ENCODE measurements around the gene LAMTOR3. TPM values are rescaled to one million over a fixed set of nuclear protein-coding genes. Genes with fewer than 3 reads are reported as not detected.

The LAMTOR3 gene
- total RNA-seq, 2 donors from 2014 or later: 51.6 to 78.7 TPM

GRCh38 chr4:99893839-99894160 is 427 bp downstream of the LAMTOR3 start:
- H3K4me1 ChIP-seq (replicated peaks): no peaks in the 10 kb centered on the region
- no peaks in the 10 kb centered on the region for H3K36me3 ChIP-seq
- no peak for TF ChIP-seq POLR2AphosphoS5 (IDR thresholded peaks at IDR 0.05)
- TF ChIP-seq, protein P1, sequence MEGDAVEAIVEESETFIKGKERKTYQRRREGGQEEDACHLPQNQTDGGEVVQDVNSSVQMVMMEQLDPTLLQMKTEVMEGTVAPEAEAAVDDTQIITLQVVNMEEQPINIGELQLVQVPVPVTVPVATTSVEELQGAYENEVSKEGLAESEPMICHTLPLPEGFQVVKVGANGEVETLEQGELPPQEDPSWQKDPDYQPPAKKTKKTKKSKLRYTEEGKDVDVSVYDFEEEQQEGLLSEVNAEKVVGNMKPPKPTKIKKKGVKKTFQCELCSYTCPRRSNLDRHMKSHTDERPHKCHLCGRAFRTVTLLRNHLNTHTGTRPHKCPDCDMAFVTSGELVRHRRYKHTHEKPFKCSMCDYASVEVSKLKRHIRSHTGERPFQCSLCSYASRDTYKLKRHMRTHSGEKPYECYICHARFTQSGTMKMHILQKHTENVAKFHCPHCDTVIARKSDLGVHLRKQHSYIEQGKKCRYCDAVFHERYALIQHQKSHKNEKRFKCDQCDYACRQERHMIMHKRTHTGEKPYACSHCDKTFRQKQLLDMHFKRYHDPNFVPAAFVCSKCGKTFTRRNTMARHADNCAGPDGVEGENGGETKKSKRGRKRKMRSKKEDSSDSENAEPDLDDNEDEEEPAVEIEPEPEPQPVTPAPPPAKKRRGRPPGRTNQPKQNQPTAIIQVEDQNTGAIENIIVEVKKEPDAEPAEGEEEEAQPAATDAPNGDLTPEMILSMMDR (IDR thresholded peaks at IDR 0.05): no peak
- H3K4me3 ChIP-seq: peak overlapping the region; percentile 71 to 78
- WGBS: 2% methylated on average over 12 of the region's 12 CpGs
- peak overlapping the region; percentile 84 to 85 for H3K27ac ChIP-seq
- H3K9me3 ChIP-seq: no peaks in the 10 kb centered on the region
- peak; percentile 4 for DNase-seq (ENCODE audit: low spot score)
- no peaks in the 10 kb centered on the region for H3K27me3 ChIP-seq (replicated peaks; ENCODE audit: insufficient read depth)
- intact Hi-C loops (cut with DNase I): loop anchor here (2.0 kb wide), 1 partner anchor 55 kb away; no protein-coding TSS in a partner anchor

- Histone ChIP-seq H3K4me3 (peak overlapping the region in 1 of 2 donors; percentile 78), H3K9me3 (no peaks in the 10 kb centered on the region), H3K4me1 (replicated peaks) (no peaks in the 10 kb centered on the region), H3K36me3 (no peaks in the 10 kb centered on the region), H3K27ac (no peak overlapping the region), H3K27me3 (replicated peaks; ENCODE audit: insufficient read depth) (no peaks in the 10 kb centered on the region)
- intact Hi-C loops (cut with DNase I): no loop called here
- no peak for TF ChIP-seq POLR2AphosphoS5 (IDR thresholded peaks at IDR 0.05)
- TF ChIP-seq, protein P1 (IDR thresholded peaks at IDR 0.05): no peak
- no peak for TF ChIP-seq POLR2A (IDR thresholded peaks at IDR 0.05)
- no peak for DNase-seq (ENCODE audit: low spot score)
- 95% methylated on average over 8 of the region's 8 CpGs for WGBS
Observed at GRCh38 chr4:99893029-99893428, 1.2 kb downstream of the LAMTOR3 start.

DNA sequence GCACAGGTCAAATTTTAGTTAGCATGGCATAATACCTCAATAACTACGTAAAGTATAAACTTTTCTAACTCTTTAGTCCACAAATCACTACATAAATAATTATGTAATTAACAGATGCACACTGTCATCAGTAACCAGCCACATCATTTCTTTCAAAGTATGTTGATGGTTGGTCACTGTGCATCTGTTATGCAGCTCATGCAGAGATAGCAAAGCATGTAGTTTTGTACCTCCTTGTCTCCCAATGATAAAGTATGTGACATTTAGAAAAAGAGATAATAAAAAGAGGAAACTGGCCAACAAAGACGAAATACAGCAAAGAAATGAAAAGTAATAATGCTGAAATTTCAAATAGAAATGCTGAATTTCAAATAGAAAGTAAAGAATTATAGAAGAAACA is 2.9 kb downstream of the LAMTOR3 start:
- H3K36me3 ChIP-seq: no peaks in the 10 kb centered on the region
- intact Hi-C loops (cut with DNase I): no loop called here

DNA sequence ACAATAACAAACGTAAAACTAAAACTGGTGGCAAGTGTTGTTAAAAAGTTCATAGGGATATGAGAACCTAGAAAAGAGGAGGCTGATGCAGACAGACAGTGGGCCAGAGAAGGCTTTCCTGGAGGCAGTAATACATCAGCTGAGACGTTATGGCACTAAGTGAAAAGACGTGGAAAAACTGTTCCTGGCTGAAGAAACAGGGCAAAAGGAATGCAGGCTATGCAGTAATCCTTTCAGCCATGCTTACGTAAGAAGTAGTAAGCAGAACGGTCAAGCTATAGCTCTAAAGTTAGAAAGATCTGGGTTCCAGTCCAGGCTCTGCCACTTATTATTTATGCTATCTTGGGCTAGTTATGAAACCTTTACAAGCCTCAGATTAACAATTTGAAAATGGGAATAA is 6.4 kb downstream of the LAMTOR3 start:
- no peaks in the 10 kb centered on the region for H3K9me3 ChIP-seq
- H3K27me3 ChIP-seq (replicated peaks; ENCODE audit: insufficient read depth): no peaks in the 10 kb centered on the region
- no peaks in the 10 kb centered on the region for H3K36me3 ChIP-seq
- H3K4me1 ChIP-seq (replicated peaks): no peaks in the 10 kb centered on the region
- no peak for DNase-seq (ENCODE audit: low spot score)
- WGBS: 58% methylated on average over 5 of the region's 5 CpGs
- H3K4me3 ChIP-seq: no peak overlapping the region
- TF ChIP-seq POLR2A (IDR thresholded peaks at IDR 0.05): no peak
- TF ChIP-seq POLR2AphosphoS5 (IDR thresholded peaks at IDR 0.05): no peak
- TF ChIP-seq, protein P1 (IDR thresholded peaks at IDR 0.05): no peak
- H3K27ac ChIP-seq: no peak overlapping the region
- intact Hi-C loops (cut with DNase I): loop anchor here (2.0 to 5.0 kb wide), 3 partner anchors 59 to 326 kb away; partner anchors contain the start of genes DNAJB14 and TRMT10A

More for the DNA sequence above, 2.9 kb downstream of the LAMTOR3 start:
- 73% methylated on average over 2 of the region's 2 CpGs for WGBS
- no peaks in the 10 kb centered on the region for H3K4me1 ChIP-seq (replicated peaks)
- DNase-seq (ENCODE audit: low spot score): no peak
- no peaks in the 10 kb centered on the region for H3K9me3 ChIP-seq
- H3K4me3 ChIP-seq: no peak overlapping the region
- no peak overlapping the region for H3K27ac ChIP-seq
- TF ChIP-seq POLR2A (IDR thresholded peaks at IDR 0.05) (no peak), POLR2AphosphoS5 (IDR thresholded peaks at IDR 0.05) (no peak)
- TF ChIP-seq, protein P1 (IDR thresholded peaks at IDR 0.05): no peak
- H3K27me3 ChIP-seq (replicated peaks; ENCODE audit: insufficient read depth): no peaks in the 10 kb centered on the region

DNA sequence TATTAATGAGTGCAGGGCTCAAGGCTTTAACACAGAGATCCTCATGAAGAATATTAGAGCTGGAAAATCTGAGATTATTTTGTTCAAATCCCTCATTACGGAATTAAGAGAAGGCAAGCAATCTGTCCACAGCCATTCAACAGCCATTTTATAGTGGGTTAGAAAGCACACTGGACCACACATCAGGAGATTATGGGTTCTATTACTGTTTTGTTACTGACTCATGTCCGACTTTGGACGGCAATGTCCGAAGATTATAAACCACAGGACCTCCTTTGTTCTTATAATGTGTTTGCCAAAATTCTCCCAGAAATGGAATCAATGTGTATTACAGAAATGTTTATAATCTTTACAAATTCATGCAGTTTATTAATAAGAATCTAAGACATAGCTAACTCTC is 8.1 kb downstream of the LAMTOR3 start:
- no peaks in the 10 kb centered on the region for H3K9me3 ChIP-seq
- no peak overlapping the region for H3K4me3 ChIP-seq
- no peak for DNase-seq (ENCODE audit: low spot score)
- no peaks in the 10 kb centered on the region for H3K36me3 ChIP-seq
- no peaks in the 10 kb centered on the region for H3K4me1 ChIP-seq (replicated peaks)
- peaks cover 2% of the 10 kb centered on the region for H3K27me3 ChIP-seq (replicated peaks; ENCODE audit: insufficient read depth)
- intact Hi-C loops (cut with DNase I): loop anchor here (5.0 kb wide), 2 partner anchors 164 to 324 kb away; partner anchors contain the start of gene TRMT10A
- TF ChIP-seq, protein P1 (IDR thresholded peaks at IDR 0.05): no peak
- TF ChIP-seq POLR2A (IDR thresholded peaks at IDR 0.05) (no peak), POLR2AphosphoS5 (IDR thresholded peaks at IDR 0.05) (no peak)
- WGBS: 68% methylated on average over 4 of the region's 4 CpGs
- H3K27ac ChIP-seq: no peak overlapping the region
